Loucy (cell line): ENCODE data around the gene SPDEF.

Source experiments
- CTCF ChIP-seq: fragments of 200-600 bp; sonication (generic); conservative IDR thresholded peaks from 2 replicates; pipeline ENCODE4 v1.5.1; 2014; ENCODE audit warnings: mild to moderate bottlenecking, antibody characterized with exemption, low read length
- EZH2phosphoT487 ChIP-seq: fragments of 200-600 bp; IDR thresholded peaks from 2 replicates; pipeline ENCODE4 v1.6.1; 2018; ENCODE audit warnings: antibody characterized with exemption, mild to moderate bottlenecking, moderate library complexity, borderline replicate concordance

- TF ChIP-seq CTCF (no peak), EZH2phosphoT487 (no peak)
Measured at GRCh38 chr6:34554291-34555006, 1.7 kb downstream of the SPDEF start.
